GM20000 (cell line): Measurements from ENCODE around the gene NMB.
A peak's percentile ranks its signal among the peaks of the same experiment; 100 is the strongest.

Experiments used
- DNase-seq: peaks from one replicate; pipeline ENCODE4 v3.0.0; 2012; ENCODE audit warnings: low spot score
- CTCF ChIP-seq: IDR thresholded peaks from 2 replicates; pipeline ENCODE4 v1.5.1; 2012; ENCODE audit warnings: mild to moderate bottlenecking, control low read depth; ENCODE audit errors: extremely low read depth, missing control alignments

The NMB gene

GRCh38 chr15:84658080-84658787 lies at the start of gene NMB:
Gene NMB (minus strand): TSS chr15:84658199. CDS start chr15:84658152, 47 bp downstream.
- TF ChIP-seq CTCF = peak; percentile 48
- peak; percentile 89 for DNase-seq

- DNase-seq = no peak
- TF ChIP-seq CTCF = no peak
These were observed 45.8 kb upstream of the NMB start for GRCh38 chr15:84703808-84704207.

GRCh38 chr15:84702961-84703482 lies 45.0 kb upstream of the NMB start:
- DNase-seq = no peak
- no peak for TF ChIP-seq CTCF

- DNase-seq = no peak
- TF ChIP-seq CTCF = no peak
These were observed 41.7 kb upstream of the NMB start for GRCh38 chr15:84699538-84700191.

GRCh38 chr15:84697236-84697990 lies 39.4 kb upstream of the NMB start:
- no peak for TF ChIP-seq CTCF

GRCh38 chr15:84696757-84697156 lies 38.8 kb upstream of the NMB start:
- no peak for DNase-seq
- no peak for TF ChIP-seq CTCF

More at GRCh38 chr15:84697236-84697990, 39.4 kb upstream of the NMB start:
- DNase-seq = no peak

- TF ChIP-seq CTCF = no peak
These were observed 32.3 kb upstream of the NMB start for GRCh38 chr15:84690342-84690741.

More at GRCh38 chr15:84690342-84690741, 32.3 kb upstream of the NMB start:
- DNase-seq = no peak
